GM21723 (cell line): ENCODE data around the gene UBXN1.

Experiments
- ATAC-seq: cut with Tn5 transposase; IDR thresholded peaks from one replicate; pipeline ENCODE4 v1.9.1; 2021; ENCODE audit warnings: mild to moderate bottlenecking, moderate library complexity; ENCODE audit not compliant: unreplicated experiment

The UBXN1 gene

DNA sequence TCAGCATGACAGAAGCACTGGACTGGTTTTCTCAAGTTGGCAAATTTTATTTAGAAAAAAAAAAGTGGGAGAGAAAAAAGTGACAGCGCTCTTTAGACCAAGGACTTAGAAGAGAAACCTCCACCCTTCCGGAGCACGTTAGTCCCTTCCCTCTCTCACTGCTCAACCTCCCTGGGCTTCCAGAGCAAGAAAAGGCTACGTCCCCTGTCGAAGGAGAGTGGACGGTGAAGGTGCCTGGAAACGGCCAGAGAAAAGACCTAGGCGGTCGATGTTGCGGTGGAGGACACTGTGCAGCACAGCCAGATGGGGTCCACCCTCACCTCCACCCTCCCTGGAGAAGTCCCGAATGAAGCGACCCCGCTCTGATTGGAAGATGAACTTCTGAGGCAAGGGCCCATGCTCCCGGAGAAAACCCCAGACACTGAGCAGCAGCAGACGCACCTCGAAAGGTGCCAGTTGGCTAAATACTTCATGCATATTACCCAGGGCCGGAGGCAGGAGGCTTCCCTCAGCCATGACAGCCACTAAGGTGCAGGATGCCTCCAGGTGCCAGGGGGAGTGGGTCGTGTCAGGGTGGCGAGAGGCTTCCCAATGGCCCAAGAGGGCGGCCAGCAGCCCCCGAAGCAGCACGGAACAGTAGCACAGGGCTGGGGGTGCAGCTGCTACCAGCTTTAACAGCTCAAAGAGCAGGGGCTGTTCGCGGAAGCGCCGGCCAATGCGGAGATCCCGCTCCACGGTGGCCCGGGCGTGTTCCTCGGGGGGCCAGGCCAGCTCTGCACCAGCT lies 31.9 kb downstream of the UBXN1 start:
- ATAC-seq: no peak

- peak; percentile 89 for ATAC-seq
Measured at GRCh38 chr11:62645946-62646824, 32.7 kb downstream of the UBXN1 start, which contains the start of gene GANAB. Gene GANAB, minus strand, starts transcription at chr11:62646613. Its CDS starts 14 bp downstream, at chr11:62646599.

GRCh38 chr11:62645671-62645945 lies 33.3 kb downstream of the UBXN1 start:
- no peak for ATAC-seq

DNA sequence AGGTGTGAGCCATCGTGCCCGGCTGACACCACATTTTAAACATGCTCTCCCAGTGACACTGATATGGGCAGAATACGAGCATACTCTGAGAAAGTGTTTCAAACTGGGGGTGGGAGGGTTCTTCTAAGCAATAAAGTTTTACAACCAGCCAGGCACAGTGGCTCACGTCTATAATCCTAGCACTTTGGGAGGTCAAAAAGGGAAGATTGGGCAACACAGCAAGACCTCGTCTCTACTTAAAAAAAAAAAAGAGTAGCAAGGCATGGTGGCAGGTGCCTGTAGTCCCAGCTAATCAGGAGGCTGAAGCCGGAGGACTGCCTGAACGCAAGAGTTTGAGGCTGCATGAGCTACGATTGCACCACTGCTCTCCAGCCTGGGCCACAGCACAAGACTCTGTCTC lies 34.7 kb downstream of the UBXN1 start:
- no peak for ATAC-seq

- ATAC-seq: no peak
Measured at GRCh38 chr11:62632492-62632891, 46.4 kb downstream of the UBXN1 start.

GRCh38 chr11:62627713-62628112 lies 51.2 kb downstream of the UBXN1 start:
- ATAC-seq: no peak
